ENCODE data around the gene BTBD9.

BTBD9 gene

DNA sequence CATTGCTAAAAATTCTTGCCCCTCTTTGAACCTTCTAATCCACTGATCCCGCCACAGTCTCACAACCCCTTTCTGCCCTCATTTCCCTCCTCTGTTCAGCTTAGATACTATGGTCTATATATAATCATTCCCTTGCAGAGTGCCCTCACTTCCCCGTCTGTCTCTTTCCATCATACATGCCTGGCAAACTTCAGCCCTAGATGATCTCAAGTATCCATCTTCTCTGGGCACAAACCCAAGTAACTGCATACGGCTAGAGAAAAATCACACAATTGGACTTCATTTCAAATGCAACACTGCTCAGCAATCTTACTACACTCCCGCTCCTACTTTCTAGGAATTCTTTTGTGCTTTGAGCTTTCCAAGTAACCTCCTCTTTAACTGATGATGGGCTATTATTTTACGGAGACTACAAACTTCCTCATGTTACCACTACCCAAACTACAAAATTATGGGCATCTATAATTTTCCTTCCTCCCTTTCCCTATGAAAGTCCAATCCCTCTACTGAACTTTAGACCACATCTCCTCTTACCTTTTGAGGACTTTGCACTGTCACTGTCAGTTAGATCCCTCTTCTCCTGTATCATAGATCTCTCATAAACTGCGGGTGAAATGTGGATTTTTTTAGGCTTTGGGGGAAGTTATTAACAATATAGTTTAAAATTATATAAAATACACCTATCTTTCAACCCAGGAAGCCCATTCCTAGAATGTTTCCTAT is 135.6 kb downstream of the BTBD9 start:
- DNase-seq: no peak

DNA sequence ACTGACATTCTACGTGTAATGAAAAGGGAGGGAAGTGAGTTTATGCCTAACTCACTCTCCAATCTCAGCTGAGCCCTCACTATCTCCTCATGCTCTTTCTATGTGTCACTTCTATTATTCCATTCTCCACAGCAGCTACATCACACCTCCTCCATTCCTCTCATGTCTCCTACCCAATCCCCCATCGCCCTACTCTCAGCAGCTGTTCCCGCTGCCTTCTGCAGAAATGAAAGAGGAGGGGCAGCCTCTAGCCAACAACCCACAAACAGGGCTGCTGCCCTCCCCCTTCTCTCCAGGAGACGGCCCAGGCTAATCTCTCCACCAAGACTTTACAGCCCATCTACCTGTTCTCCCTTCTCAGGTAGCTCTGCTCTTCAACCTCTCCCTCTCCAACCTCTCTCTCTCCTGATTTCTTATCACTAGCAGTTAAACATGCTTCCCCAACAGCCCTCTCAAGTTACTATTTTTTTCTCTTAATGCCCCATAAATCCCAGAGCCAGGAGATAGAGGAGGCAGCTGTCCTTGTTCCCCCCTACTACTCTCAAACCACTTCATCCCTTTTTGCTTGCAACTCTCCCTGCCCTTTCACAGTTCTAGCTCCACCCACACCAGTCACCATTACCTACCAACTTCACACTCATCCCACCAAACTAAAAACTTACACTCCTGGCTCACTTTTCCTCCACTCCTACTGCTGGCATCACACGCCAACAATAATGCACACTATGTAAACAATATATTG is 136.5 kb downstream of the BTBD9 start:
- DNase-seq: peak; percentile 26 to 39

DNA sequence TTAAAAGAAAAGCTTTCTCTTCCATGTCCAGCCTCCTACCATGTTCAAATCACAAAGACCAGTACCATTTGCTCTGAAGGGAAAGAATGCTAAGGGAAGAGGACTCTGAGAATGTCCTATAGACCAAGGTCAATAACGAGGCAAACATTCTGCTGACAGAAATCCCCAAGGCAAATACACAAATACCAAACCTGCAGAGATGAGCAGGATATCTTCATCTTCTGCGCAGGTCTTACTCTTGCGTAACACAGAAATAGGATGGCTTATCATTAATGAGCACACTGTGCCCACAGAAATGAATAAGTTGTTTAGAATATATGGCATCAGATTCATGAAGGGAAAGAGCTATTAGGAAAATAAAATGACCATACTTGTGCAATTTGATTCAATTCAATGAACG is 137.3 kb downstream of the BTBD9 start:
- DNase-seq: no peak

DNA sequence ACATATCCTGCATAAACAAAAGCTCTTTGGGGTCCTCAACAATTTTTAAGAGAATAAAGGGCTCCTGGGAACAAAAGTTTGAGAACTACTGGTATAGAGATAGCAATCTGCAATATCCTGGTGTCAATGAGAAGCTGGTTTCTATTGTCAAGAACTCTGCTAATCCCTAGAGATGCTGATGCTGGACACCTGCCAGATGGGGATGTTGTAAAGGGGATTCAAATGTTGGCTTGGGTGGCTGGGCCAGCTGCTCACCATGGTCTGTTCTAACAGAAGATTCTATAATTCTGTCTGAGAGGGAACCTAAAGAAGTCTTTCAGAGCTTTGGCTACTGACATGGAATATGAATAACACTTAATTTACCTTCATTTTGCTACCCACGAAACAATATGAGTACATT is 137.8 kb downstream of the BTBD9 start:
- peak; percentile 53 to 72 for DNase-seq

DNA sequence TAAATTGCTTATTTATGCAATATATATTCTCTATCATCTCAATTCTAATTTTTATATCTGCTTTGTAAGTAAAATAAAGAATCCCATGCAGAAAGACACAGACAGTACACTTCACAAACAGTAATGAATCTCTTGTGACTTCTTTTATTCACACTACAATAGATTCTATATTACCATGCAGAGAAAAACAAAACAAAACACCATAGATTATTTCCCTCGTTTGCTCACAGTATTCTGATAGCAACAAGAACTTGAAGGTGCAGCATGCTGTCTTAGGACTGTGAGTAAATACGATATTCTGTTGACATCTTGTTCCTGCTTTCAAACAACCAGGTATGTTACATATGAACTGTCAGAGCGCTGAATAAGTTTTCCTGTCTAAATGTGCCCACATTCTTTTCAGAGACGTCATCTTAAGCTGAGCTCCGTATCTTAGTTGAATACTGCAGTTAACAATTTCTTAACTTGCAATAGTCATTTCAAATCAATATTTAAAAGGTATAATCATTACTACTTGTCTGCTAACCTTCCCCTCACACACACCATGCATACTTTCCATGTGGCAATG is 140.1 kb downstream of the BTBD9 start:
- DNase-seq: no peak

DNA sequence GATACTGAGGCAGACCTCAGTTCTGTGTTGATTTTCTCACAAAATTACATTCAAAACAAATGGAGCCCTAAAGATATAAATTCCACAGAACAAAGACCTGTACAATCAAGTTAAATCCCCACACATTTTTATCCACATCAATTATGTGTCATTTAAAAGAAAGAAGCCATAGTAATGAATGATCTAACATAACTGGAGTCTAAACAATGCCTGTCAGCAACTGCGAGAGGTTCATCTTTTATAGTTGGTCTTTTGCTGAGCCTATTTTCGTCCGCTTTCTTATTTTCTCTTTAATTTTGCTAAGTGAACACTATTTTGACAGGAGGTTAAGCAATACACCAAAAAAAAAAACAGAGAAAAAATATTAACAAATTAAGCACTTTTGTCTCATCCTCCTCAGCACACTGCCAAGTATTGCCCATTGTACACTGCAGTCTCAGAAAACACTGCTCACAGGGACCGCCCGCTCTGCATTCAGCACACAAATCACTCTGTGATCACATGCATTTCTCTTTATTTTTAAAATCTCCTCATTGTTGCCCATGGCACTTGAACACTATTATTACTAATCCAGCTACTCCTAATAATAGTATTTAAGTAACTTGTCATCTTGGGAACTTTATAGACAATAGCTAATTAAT is 140.8 kb downstream of the BTBD9 start:
- no peak for DNase-seq

DNA sequence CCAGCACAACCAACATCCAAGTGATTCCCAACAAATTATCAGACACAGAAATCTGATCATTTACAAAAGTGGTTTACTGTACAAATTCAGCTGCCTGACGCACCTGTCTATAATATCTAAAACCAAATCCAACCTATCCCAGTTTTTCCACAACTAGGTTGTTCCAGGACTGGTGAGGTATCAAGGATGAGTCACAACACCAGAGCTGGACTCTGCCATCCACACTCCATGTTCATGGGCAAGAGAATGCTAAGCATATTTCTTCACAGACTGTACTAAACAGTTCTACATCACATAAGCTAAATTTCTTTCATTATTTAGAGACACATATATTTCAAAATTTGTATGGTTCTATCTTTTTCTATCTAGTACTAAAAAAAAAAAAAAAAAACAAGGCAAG is 141.6 kb downstream of the BTBD9 start:
- DNase-seq: no peak

DNA sequence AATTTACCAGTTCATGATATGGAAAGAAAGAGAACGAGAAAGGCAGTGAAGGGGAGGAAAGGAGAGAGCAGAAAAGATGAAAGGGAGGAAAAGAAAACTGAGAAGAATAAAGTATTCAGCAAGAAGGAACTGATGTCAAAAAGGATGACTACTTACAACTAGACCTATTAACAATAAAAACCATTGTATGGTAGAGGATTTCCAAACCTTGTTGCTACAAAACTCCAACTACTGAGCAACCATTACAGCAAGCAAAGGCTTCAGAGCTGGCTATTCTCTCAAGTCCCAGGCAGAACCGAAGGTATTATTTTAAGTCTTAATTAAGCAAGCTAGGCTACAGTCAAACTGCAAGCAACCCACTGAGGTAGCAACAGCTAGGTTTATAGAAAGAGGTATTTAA is 142.2 kb downstream of the BTBD9 start:
- no peak for DNase-seq

DNA sequence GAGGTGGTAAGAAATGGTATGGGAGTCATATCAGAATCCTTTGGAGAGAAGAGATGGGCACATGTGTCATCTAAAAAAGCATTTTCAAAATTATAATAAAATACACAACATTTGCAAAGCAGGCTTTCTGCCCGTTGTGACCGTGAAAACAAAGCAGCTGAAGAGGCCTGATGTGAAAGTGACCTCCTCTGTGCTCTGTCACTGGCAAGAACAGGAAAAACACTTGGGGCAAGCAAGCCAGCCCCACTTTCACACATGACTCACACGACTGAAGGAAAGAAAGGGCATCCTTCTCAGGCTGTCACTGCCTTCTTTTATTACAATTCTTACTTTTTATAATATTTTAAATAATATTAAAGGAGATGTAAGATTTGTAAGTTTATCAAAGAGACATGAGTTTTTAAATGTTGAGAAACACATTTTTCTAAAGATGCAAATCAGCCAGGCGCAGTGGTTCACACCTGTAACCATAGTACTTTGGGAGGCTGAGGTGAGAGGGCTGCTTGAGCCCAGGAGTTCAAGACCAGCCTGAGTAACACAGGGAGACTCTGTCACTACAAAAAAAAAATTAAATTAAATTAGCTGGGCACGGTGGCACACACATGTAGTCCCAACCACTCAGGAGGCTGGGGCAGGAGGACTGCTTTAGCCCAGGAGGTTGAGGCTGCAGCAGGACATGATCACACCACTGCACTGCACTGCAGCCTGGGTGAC is 143.7 kb downstream of the BTBD9 start:
- peak; percentile 73 to 80 for DNase-seq

DNA sequence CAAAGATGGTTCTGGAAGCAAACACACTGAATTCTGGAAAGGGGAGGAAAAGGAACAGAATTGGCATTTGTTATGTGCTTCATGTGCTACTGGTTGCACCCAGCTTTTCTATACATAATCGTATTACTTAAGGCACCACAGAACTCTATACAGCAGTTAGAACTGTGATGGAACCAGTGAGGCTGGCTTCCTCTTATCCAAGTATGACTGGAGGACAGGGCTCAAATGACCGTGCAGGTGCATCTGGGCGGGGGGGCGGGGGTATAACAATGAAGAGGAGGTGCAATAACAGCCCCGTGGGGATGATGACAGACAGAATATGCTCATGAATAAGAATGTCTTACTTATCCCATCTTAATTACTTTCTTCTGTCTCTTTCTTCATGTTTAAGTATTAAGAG is 144.2 kb downstream of the BTBD9 start:
- peak; percentile 73 to 82 for DNase-seq

DNA sequence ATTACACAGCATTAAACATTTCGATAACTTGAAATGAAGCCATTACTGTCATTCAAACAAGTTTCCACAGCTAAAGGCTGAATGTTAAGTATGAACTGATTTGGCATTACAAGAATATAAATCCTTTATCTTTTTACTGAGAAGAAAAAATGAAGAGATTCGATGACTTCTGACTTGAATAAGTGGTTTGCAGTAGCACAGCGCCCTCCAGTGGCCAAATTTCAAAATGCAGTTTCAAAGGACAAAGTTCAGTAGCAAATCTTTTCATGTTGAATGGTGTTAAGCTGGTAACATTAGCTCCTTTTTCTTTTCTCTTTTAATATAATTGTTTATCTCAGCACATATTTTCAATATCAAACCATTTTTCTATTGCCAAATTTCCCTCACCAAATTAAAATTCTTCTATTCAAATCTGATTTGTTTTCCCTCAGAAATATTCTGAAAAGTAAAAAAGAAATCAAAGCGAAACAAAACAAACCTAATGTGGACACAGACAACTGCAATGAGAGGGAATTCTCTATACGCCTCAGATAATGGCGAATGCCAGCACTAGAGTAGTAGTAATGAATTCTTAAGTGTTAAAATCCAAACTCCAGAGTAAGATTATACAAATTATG is 145.7 kb downstream of the BTBD9 start:
- DNase-seq: peak; percentile 49 to 79

DNA sequence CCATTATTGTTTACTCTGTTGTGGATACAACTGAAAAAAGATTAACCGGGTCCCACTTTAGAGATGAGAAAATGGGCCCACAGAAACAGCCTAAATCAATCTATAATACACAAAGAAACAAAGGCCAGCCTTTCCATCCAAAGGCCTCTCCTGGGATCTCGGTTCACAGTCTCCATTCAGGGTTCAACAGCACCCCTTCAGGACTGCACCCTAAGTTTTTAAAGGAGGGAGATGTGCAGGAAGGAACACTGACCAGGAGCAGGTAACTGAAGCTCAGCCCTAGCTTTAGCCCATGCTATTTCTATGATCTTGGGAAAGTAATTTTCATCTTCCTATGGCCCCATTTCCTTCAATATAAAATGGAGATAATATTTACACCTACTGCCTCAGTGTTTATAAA is 147.7 kb downstream of the BTBD9 start:
- no peak for DNase-seq

DNA sequence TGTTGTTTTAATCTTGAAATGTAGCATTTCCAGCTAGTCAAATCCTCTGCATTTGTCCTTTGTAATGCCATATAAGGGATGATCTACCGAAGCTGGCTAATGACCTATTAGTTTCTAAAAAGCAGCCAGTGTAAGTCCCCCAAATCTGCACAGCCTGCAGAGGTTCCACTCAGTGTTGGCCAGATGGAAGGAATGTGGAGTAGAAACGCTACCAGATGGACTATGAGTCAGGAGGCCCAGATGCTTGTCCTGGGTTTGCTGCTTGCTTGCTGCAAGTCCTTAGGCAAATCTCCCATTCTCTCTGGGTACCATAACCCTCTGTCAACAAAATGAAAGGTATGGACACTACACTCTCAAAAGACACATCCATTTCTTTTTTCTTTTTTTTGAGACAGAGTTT is 149.8 kb downstream of the BTBD9 start:
- DNase-seq: no peak

DNA sequence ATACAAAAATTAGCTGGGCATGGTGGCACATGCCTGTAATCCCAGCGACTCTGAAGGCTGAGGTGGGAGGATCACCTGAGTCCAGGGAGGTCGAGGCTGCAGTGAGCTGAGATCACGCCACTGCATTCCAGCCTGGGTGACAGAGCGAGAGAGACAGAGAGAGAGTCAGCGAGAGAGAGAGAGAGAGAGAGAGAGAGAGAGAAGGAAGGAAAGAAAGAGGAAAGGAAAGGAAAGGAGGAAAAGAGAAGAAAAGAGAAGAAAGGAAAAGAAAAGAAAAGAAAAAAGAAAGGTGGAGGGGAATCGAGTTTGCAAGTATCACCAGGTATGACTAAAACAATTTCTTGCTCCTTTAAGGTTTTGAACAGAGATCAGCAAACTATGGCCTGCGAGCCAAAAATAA is 152.3 kb downstream of the BTBD9 start:
- DNase-seq: no peak

DNA sequence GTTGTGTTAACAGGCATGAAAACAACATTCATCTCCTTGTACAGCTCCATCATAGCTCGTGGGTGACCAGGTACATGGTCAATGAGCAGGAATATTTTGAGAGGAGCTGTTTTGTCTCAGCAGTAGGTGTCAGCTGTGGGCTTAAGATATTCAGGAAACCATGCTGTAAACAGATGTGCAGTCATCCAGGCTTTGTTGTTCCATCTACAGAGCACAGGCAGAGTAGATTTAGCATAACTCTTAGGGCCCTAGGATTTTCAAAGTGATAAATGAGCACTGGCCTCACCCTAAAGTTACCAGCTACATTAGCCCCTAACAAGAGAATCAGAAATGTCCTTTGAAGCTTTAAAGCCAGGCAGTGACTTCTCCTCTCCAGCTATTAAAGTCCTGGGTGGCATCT is 154.2 kb downstream of the BTBD9 start:
- DNase-seq: no peak

DNA sequence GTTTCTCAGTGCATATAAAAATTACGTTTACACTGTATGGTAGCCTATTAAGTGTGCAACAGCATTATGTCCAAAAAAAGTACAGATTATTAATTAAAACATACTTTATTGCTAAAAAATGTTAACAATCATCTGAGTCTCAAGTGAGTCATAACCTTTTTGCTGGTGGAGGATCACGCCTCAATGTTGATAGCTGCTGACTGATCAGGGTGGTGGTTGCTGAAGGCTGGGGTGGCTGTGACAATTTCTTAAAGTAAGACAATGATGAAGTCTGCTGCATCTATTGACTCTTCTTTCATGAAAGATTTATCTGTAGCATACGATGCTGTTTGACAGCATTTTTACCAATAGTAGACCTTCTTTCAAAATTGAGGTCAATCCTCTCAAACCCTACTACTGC is 155.1 kb downstream of the BTBD9 start:
- DNase-seq: no peak

DNA sequence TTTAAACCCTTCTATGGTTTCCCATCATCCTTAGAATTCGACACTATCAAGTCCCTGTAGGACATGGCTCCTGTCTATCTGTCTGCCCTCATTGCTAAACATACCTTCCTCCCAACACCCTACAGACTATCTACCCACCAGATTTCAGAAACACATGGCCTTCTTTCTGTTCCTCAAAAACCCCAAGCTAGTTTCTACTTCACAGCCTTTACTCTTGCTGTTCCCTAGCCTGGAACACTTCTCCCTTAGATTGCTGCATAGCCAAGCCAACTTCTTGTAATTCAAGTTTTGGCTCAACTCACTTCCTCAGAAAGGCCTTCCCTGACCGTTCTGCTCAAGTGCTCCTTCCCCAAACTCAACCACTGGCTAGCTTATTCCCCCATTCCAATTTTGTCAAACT is 156.2 kb downstream of the BTBD9 start:
- no peak for DNase-seq

DNA sequence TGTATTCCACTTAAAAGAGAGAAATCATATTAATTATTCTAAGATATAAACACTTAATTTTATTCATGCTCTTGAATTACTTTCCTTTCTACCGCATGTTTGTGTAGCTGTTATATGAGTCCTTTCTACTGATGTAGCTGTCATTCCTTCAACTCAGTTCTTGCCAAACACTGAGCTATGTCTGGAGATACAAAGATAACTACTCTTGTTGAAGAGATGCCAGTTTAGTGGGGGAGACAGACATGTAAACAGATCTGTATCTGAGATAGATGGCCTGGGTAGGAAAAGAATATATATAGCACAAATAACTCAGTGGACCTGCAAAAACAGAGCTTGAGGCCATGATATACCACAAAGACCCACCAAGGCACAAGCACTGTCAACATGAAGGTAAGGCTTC is 157.3 kb downstream of the BTBD9 start:
- no peak for DNase-seq

DNA sequence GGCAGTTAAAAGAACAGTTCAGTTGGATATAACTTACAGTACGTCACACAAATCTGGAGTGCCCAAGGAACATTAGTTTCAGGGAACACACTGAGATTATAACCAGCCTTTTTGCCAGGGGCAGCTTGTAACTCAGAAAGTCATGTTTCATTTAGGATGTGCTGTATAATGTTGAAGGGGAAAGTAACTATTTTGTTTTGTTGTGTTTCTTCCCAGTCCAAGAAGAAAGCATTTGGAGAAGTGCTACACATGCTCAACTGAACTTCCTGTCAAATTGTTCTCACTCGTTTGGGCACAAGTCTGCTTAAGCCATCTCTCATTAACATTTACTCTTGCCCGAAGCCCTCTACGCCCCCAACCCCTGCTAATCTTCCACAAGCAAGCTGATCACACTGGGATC is 157.9 kb downstream of the BTBD9 start:
- no peak for DNase-seq

DNA sequence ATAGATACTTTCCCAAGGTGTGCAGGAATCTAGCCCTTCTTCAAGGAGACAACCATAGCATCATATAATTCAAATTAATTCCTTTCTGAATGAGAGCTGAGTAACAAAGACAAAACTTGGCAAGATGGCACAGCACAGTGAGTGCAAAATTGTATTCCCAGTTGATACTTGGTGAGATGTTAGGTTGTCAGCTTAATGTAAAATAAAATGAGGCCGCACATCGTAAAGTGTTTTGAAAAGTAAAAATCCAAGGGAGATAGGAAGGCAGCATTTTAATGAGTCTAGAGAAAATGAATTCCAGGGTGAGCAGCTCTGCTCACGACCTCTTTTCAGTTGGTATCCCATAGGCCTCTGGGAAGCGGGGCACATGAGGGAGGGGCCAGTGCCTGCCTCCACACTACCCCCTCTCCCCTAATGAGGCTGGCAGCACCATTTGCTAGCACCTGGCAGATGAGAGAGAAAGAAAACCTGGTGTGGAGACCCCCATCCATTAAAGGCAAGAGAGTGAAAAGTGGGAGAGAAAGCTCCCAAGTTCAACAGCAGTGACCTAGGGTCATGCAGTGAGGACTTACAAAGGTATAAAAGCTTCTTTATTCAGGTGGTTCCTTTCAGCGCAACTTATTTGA is 158.4 kb downstream of the BTBD9 start:
- DNase-seq: no peak

DNA sequence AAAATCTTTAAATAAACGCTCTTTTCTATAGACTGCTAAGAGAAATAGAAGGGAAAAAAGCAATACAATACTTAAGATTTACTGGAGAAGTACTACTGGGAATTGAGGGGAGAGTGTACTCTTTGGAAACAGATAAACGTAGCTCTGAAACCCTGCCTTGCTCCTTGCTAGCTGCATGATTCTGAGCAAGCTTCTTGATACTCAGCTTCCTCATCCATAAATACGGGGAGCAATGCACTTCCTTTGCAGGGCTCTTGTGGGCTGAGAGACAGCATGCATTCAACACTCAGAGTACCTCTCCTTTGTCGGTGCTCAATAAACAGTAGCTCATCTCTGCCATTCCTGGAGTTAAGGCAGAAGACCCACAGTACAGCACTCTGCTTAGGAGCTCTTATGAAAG is 159.7 kb downstream of the BTBD9 start:
- no peak for DNase-seq

DNA sequence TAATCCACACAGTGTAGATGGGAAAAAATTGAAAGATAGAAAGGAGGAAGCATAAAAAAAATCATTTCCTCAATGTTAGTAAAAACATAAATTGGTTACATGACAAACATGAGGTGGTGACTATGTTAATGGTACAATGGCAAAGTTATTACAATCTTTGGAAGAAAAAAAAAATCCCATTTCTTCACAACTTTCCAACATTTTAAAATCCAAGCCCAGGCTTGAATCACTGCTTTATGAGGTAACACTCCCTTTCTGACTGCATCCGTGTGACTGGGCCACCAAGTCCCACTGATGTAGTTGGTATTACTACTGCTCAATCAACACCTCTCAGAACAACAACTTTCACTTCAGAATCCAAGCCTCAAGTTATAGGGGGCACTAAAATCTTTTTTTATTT is 160.4 kb downstream of the BTBD9 start:
- no peak for DNase-seq

Data from NCI-H526 (cell line).